ENCODE data around the gene EFCC1.

EFCC1 gene

GRCh38 chr3:129005526-129006303 is 4.6 kb downstream of the EFCC1 start:
- Histone ChIP-seq H3K27ac (no peak overlapping the region), H3K36me3 (no peaks in the 10 kb centered on the region), H3K4me3 (ENCODE audit: low read depth, low read length) (no peak overlapping the region), H3K9me3 (ENCODE audit: severe bottlenecking) (no peaks in the 10 kb centered on the region), H3K27me3 (ENCODE audit: insufficient read depth, low read depth, severe bottlenecking) (peaks cover 32% of the 10 kb centered on the region)
- TF ChIP-seq CTCF (IDR thresholded peaks at IDR 0.05; ENCODE audit: low read depth, low read length): no peak
- no peak for DNase-seq

GRCh38 chr3:129006864-129007263 is 5.8 kb downstream of the EFCC1 start:
- DNase-seq: no peak
- peaks cover 21% of the 10 kb centered on the region for H3K27me3 ChIP-seq (ENCODE audit: insufficient read depth, low read depth, severe bottlenecking)
- TF ChIP-seq CTCF (IDR thresholded peaks at IDR 0.05; ENCODE audit: low read depth, low read length): no peak

GRCh38 chr3:129007792-129008191 is 6.7 kb downstream of the EFCC1 start:
- Histone ChIP-seq H3K27me3 (ENCODE audit: insufficient read depth, low read depth, severe bottlenecking) (peaks cover 12% of the 10 kb centered on the region), H3K4me3 (ENCODE audit: low read depth, low read length) (no peak overlapping the region), H3K36me3 (no peaks in the 10 kb centered on the region), H3K9me3 (ENCODE audit: severe bottlenecking) (no peaks in the 10 kb centered on the region), H3K27ac (no peak overlapping the region)
- TF ChIP-seq CTCF (IDR thresholded peaks at IDR 0.05; ENCODE audit: low read depth, low read length): no peak
- DNase-seq: no peak

More at GRCh38 chr3:129006864-129007263, 5.8 kb downstream of the EFCC1 start:
- Histone ChIP-seq H3K36me3 (no peaks in the 10 kb centered on the region), H3K4me3 (ENCODE audit: low read depth, low read length) (no peak overlapping the region), H3K27ac (no peak overlapping the region), H3K9me3 (ENCODE audit: severe bottlenecking) (no peaks in the 10 kb centered on the region)

GRCh38 chr3:129009266-129009665 is 8.2 kb downstream of the EFCC1 start:
- Histone ChIP-seq H3K36me3 (no peaks in the 10 kb centered on the region), H3K9me3 (ENCODE audit: severe bottlenecking) (no peaks in the 10 kb centered on the region), H3K4me3 (ENCODE audit: low read depth, low read length) (no peak overlapping the region), H3K27ac (no peak overlapping the region), H3K27me3 (ENCODE audit: insufficient read depth, low read depth, severe bottlenecking) (no peaks in the 10 kb centered on the region)
- no peak for TF ChIP-seq CTCF (IDR thresholded peaks at IDR 0.05; ENCODE audit: low read depth, low read length)
- DNase-seq: no peak

GRCh38 chr3:129010310-129010956 is 9.3 kb downstream of the EFCC1 start:
- H3K9me3 ChIP-seq (ENCODE audit: severe bottlenecking): no peaks in the 10 kb centered on the region
- H3K27me3 ChIP-seq (ENCODE audit: insufficient read depth, low read depth, severe bottlenecking): no peaks in the 10 kb centered on the region
- no peaks in the 10 kb centered on the region for H3K36me3 ChIP-seq
- TF ChIP-seq CTCF (IDR thresholded peaks at IDR 0.05; ENCODE audit: low read depth, low read length): no peak
- no peak overlapping the region for H3K27ac ChIP-seq
- DNase-seq: no peak
- H3K4me3 ChIP-seq (ENCODE audit: low read depth, low read length): no peak overlapping the region

All from WERI-Rb-1 (cell line).